GM23338 (cell line): ENCODE data around the gene OR6C1. TPM values are rescaled to one million over a fixed set of nuclear protein-coding genes. Genes with fewer than 3 reads are reported as not detected.

Experiments
- ATAC-seq: fragments of 200-7000 bp; cut with Tn5 transposase; 3 replicates; pipeline ENCODE4 v1.9.1; 2020
- DNase-seq: peaks from one replicate; pipeline ENCODE4 v3.0.0-alpha.2; 2015; ENCODE audit warnings: low spot score
- H2AFZ ChIP-seq: fragments of 200-600 bp; sonication (generic); 2 replicates; pipeline ENCODE4 v1.8.0; 2016; ENCODE audit warnings: antibody characterized with exemption, mild to moderate bottlenecking, moderate library complexity
- H3F3A ChIP-seq: fragments of 200-600 bp; sonication (generic); replicated peaks from 2 replicates; pipeline ENCODE4 v1.8.0; 2017; ENCODE audit warnings: antibody characterized with exemption, mixed run types, low read depth
- H3K27ac ChIP-seq: fragments of 200-600 bp; sonication (generic); 2 replicates; pipeline ENCODE4 v1.6.1; 2016; ENCODE audit warnings: low read depth
- H3K27me3 ChIP-seq: fragments of 200-600 bp; sonication (generic); 2 replicates; pipeline ENCODE4 v1.8.0; 2016; ENCODE audit warnings: mild to moderate bottlenecking, mixed run types, moderate library complexity; ENCODE audit not compliant: insufficient read depth
- H3K36me3 ChIP-seq: fragments of 200-600 bp; sonication (generic); 2 replicates; pipeline ENCODE4 v1.8.0; 2016; ENCODE audit warnings: mild to moderate bottlenecking; ENCODE audit not compliant: insufficient read depth
- H3K4me1 ChIP-seq: fragments of 200-600 bp; sonication (generic); 2 replicates; pipeline ENCODE4 v1.8.0; 2016; ENCODE audit warnings: mild to moderate bottlenecking, moderate library complexity; ENCODE audit not compliant: insufficient read depth
- H3K4me2 ChIP-seq: fragments of 200-600 bp; sonication (generic); 2 replicates; pipeline ENCODE4 v1.7.1; 2017; ENCODE audit warnings: mixed run types
- H3K4me3 ChIP-seq: fragments of 200-600 bp; sonication (generic); 2 replicates; pipeline ENCODE4 v1.6.1; 2016; ENCODE audit warnings: mixed run types
- H3K79me2 ChIP-seq: fragments of 200-600 bp; sonication (generic); replicated peaks from 2 replicates; pipeline ENCODE4 v1.8.0; 2017; ENCODE audit warnings: mild to moderate bottlenecking; ENCODE audit not compliant: insufficient read depth
- H3K9me2 ChIP-seq: fragments of 200-600 bp; sonication (generic); 2 replicates; pipeline ENCODE4 v1.8.0; 2017; ENCODE audit not compliant: insufficient read depth
- H4K20me1 ChIP-seq: fragments of 200-600 bp; sonication (generic); replicated peaks from 2 replicates; pipeline ENCODE4 v1.8.0; 2017; ENCODE audit warnings: mild to moderate bottlenecking; ENCODE audit not compliant: insufficient read depth
- H3K27ac Mint-ChIP-seq: 2 replicates; pipeline ENCODE4 v1.8.0; 2020; ENCODE audit warnings: inconsistent platforms, mild to moderate bottlenecking, moderate library complexity, mixed read lengths
- H3K27me3 Mint-ChIP-seq: 3 replicates; pipeline ENCODE4 v1.8.0; 2022; ENCODE audit warnings: low read depth, mild to moderate bottlenecking, moderate library complexity, mixed read lengths, inconsistent platforms; ENCODE audit not compliant: insufficient read depth, poor library complexity
- H3K36me3 Mint-ChIP-seq: 3 replicates; pipeline ENCODE4 v1.8.0; 2021; ENCODE audit warnings: low read depth, mild to moderate bottlenecking, inconsistent platforms, moderate library complexity, mixed read lengths
- H3K4me1 Mint-ChIP-seq: 3 replicates; pipeline ENCODE4 v1.8.0; 2020; ENCODE audit warnings: mild to moderate bottlenecking, inconsistent platforms, mixed read lengths
- H3K4me3 Mint-ChIP-seq: 3 replicates; pipeline ENCODE4 v1.8.0; 2021; ENCODE audit warnings: moderate library complexity, mild to moderate bottlenecking, inconsistent platforms, mixed read lengths
- H3K9me3 Mint-ChIP-seq: 3 replicates; pipeline ENCODE4 v1.8.0; 2020; ENCODE audit warnings: moderate library complexity, mild to moderate bottlenecking, inconsistent platforms, mixed read lengths
- CREB1 ChIP-seq: fragments of 250-450 bp; sonication (Bioruptor Pico); IDR thresholded peaks from 2 replicates; pipeline ENCODE4 v1.5.0; 2020; ENCODE audit warnings: low read depth, mild to moderate bottlenecking, moderate library complexity
- CTCF ChIP-seq, 2 experiments: fragments of 200-600 bp in 1 of 2; sonication (generic) in 1 of 2; conservative IDR thresholded peaks; 2 replicates each; pipeline versions ENCODE4 v1.5.1 to v1.6.1; 2016 to 2017; ENCODE audit warnings: antibody characterized with exemption in 2 of 2, low read depth in 2 of 2, mild to moderate bottlenecking in 2 of 2, moderate library complexity in 1 of 2
- ETS1 ChIP-seq: IDR thresholded peaks from 2 replicates; pipeline ENCODE4 v1.6.1; 2016; ENCODE audit warnings: antibody characterized with exemption
- EZH2 ChIP-seq: fragments of 200-600 bp; sonication (generic); IDR thresholded peaks from one replicate; pipeline ENCODE4 v1.8.0; 2017; ENCODE audit warnings: antibody characterized with exemption, mild to moderate bottlenecking, low read depth; ENCODE audit not compliant: unreplicated experiment
- EZH2phosphoT487 ChIP-seq: fragments of 200-600 bp; sonication (generic); IDR thresholded peaks from one replicate; pipeline ENCODE4 v1.8.1; 2018; ENCODE audit warnings: antibody characterized with exemption; ENCODE audit not compliant: unreplicated experiment
- JUNB ChIP-seq: IDR thresholded peaks from one replicate; pipeline ENCODE4 v1.6.1; 2016; ENCODE audit warnings: antibody characterized with exemption; ENCODE audit not compliant: unreplicated experiment
- NANOG ChIP-seq: IDR thresholded peaks from 2 replicates; pipeline ENCODE4 v1.6.1; 2016; ENCODE audit warnings: antibody characterized with exemption, borderline replicate concordance
- POLR2AphosphoS5 ChIP-seq: IDR thresholded peaks from 2 replicates; pipeline ENCODE4 v1.6.1; 2016; ENCODE audit warnings: antibody characterized with exemption, low read depth
- REST ChIP-seq: IDR thresholded peaks from one replicate; pipeline ENCODE4 v1.6.1; 2018; ENCODE audit warnings: antibody characterized with exemption; ENCODE audit not compliant: unreplicated experiment
- STAT1 ChIP-seq: IDR thresholded peaks from one replicate; pipeline ENCODE4 v1.6.1; 2016; ENCODE audit warnings: antibody characterized with exemption; ENCODE audit not compliant: unreplicated experiment
- ZNF114 ChIP-seq: fragments of 250-450 bp; sonication (Bioruptor Pico); IDR thresholded peaks from 2 replicates; pipeline ENCODE4 v1.5.0; 2020; ENCODE audit warnings: mild to moderate bottlenecking, moderate library complexity
- ZNF331 ChIP-seq: fragments of 250-450 bp; sonication (Bioruptor Pico); IDR thresholded peaks from 2 replicates; pipeline ENCODE4 v1.5.0; 2020; ENCODE audit warnings: low read depth, mild to moderate bottlenecking, moderate library complexity
- polyA plus RNA-seq: library from polyadenylated mRNA; unstranded; fragments of >200 nt; fragmentation: Nextera tagmentation; extraction: Ambion mirVana; gene quantifications from 2 replicates; pipeline ENCODE4 v1.2.1, GENCODE V29; 2016
- total RNA-seq: library from RNA; depleted of rRNA; stranded (reverse); fragments of >200 nt; shearing (Covaris generic); gene quantifications from 2 replicates; pipeline ENCODE4 v1.2.3, GENCODE V29; 2014

Gene OR6C1
- total and polyA plus RNA-seq, 2 experiments from 2014 or later, result not detected

GRCh38 chr12:55289999-55290398 is 24.1 kb upstream of the OR6C1 start (continued):
- TF ChIP-seq CTCF (conservative IDR thresholded peaks at IDR 0.05; ENCODE audit: low read depth in 2 of 2) (no peak), POLR2AphosphoS5 (no peak), ZNF114 (CRISPR knock-in tag) (no peak), NANOG (no peak), STAT1 (no peak), ETS1 (no peak)

- no peaks in the 10 kb centered on the region for H3K27me3 Mint-ChIP-seq
- no peaks in the 10 kb centered on the region for H3K4me1 ChIP-seq
- no peaks in the 10 kb centered on the region; the same call in 2 of the 3 replicates for H3K9me3 Mint-ChIP-seq
- no peaks in the 10 kb centered on the region for H3K27me3 ChIP-seq
- H3K27ac Mint-ChIP-seq, result no peak within 1 kb of the TSS
- H3K36me3 ChIP-seq, result no peaks in the 10 kb centered on the region
- DNase-seq (no peak), ATAC-seq (no peak)
- H3K4me3 ChIP-seq, result no peak within 1 kb of the TSS
- H3K79me2 ChIP-seq, result no peaks in the 10 kb centered on the region
- no peak within 1 kb of the TSS for H2AFZ ChIP-seq
- no peak within 1 kb of the TSS for H3K4me3 Mint-ChIP-seq
- peaks cover 3% of the 10 kb centered on the region; the same call in 1 of the 3 replicates for H3K4me1 Mint-ChIP-seq
- no peaks in the 10 kb centered on the region for H3K9me2 ChIP-seq
- H3K4me2 ChIP-seq, result no peak within 1 kb of the TSS
- H3F3A ChIP-seq, result no peaks in the 10 kb centered on the region
- H3K36me3 Mint-ChIP-seq, result no peaks in the 10 kb centered on the region
- H4K20me1 ChIP-seq, result no peaks in the 10 kb centered on the region
- no peak within 1 kb of the TSS for H3K27ac ChIP-seq
- TF ChIP-seq EZH2 (no peak), NANOG (no peak), POLR2AphosphoS5 (no peak), CREB1 (CRISPR knock-in tag) (no peak), EZH2phosphoT487 (no peak), ETS1 (no peak), CTCF (conservative IDR thresholded peaks at IDR 0.05; ENCODE audit: low read depth in 2 of 2) (no peak), ZNF331 (no peak), REST (no peak), ZNF114 (CRISPR knock-in tag) (no peak), STAT1 (no peak), JUNB (no peak)
Measured at GRCh38 chr12:55296469-55296868, 17.7 kb upstream of the OR6C1 start, which contains the start of gene OR6C6. Gene OR6C6 (minus strand): TSS chr12:55296569. CDS start chr12:55295232, 1,337 bp downstream.
